Fibroblast of lung (primary cell): Measurements from ENCODE around the gene GFY.

Experiments
- CTCF ChIP-seq, 2 donors: IDR thresholded peaks in 1 of 2; conservative IDR thresholded peaks in 1 of 2; 1 replicate in 1 of 2; 2 replicates in 1 of 2; pipeline ENCODE4 v1.5.1; 2011 to 2012; ENCODE audit warnings: low read length in 2 of 2, control low read depth in 1 of 2, inconsistent platforms in 1 of 2, low read depth in 1 of 2, mild to moderate bottlenecking in 1 of 2
- EZH2 ChIP-seq: IDR thresholded peaks from 2 replicates; pipeline ENCODE4 v1.5.1; 2012; ENCODE audit warnings: low read length, control low read depth, mild to moderate bottlenecking; ENCODE audit errors: missing control alignments

DNA sequence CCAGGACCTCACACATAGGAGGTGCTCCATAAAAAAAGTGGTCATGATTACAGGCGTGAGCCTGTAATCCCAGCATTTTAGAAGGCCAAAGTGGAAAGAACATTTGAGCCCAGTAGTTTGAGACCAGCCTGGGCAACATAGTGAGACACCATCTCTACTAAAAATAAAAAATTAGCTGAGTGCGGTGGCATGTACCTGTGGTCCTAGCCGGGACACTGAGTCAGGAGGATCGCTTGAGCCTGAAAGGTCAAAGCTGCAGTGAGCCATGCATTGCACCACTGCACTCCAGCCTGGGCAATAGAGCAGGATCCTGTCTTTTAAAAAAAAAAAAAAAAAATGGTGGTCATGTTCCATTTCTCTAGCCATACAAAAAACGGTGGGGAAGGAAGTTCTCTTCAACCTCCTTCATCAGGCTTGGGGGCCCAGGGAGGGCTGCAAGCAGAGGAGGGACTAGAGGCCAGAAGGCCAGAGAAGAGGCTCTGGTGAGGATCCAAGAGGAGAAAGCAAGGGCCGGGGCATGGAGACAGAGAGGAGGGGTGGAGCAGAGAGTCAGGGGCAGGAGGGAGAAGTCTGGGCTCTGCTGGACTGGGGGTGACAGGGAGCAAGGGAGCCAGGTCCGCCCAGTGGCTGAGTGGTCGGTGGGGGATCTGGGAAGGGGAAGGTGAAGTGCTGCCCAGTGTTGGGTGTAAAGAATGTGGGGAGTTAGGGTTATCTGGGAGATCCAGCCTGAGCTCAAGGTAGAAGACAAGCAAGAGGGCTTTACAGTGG lies 28.3 kb upstream of the GFY start:
- no peak for TF ChIP-seq CTCF (conservative IDR thresholded peaks at IDR 0.05 in 1 of 2, IDR thresholded peaks at IDR 0.05 in 1 of 2; ENCODE audit: low read depth in 1 of 2, low read length in 2 of 2)
- TF ChIP-seq EZH2 = no peak
